HepG2 (cell line): ENCODE measurements around the gene CPNE5.

Source experiments
- CHCHD3 ChIP-seq: sonication (generic); formaldehyde crosslinking; IDR thresholded peaks from 2 replicates; pipeline ENCODE4 v1.8.0; 2022; ENCODE audit warnings: mild to moderate bottlenecking, missing genetic modification reagents, moderate library complexity
- NR3C1 ChIP-seq: sonication (generic); formaldehyde crosslinking; IDR thresholded peaks from 2 replicates; pipeline ENCODE4 v1.4.0; 2020; ENCODE audit warnings: missing genetic modification reagents
- REL ChIP-seq: sonication (generic); formaldehyde crosslinking; conservative IDR thresholded peaks from 2 replicates; pipeline ENCODE4 v1.8.0; 2022; ENCODE audit warnings: mild to moderate bottlenecking, missing genetic modification reagents, moderate library complexity
- REST ChIP-seq, 2 experiments: IDR thresholded peaks; 2 replicates each; pipeline ENCODE4 v1.6.1; 2011 to 2012; ENCODE audit warnings: low read length in 2 of 2, borderline replicate concordance in 1 of 2, low read depth in 1 of 2, mild to moderate bottlenecking in 1 of 2, moderate library complexity in 1 of 2
- TF ChIP-seq, protein P1 (sequence below): sonication (generic); formaldehyde crosslinking; IDR thresholded peaks from 2 replicates; pipeline ENCODE4 v1.5.0; 2020; ENCODE audit warnings: mild to moderate bottlenecking, missing genetic modification reagents, moderate library complexity
- TF ChIP-seq, protein P2 (sequence below): sonication (generic); formaldehyde crosslinking; IDR thresholded peaks from 2 replicates; pipeline ENCODE4 v1.8.1; 2023; ENCODE audit warnings: missing genetic modification reagents, inconsistent platforms, borderline replicate concordance

- TF ChIP-seq, protein P1, sequence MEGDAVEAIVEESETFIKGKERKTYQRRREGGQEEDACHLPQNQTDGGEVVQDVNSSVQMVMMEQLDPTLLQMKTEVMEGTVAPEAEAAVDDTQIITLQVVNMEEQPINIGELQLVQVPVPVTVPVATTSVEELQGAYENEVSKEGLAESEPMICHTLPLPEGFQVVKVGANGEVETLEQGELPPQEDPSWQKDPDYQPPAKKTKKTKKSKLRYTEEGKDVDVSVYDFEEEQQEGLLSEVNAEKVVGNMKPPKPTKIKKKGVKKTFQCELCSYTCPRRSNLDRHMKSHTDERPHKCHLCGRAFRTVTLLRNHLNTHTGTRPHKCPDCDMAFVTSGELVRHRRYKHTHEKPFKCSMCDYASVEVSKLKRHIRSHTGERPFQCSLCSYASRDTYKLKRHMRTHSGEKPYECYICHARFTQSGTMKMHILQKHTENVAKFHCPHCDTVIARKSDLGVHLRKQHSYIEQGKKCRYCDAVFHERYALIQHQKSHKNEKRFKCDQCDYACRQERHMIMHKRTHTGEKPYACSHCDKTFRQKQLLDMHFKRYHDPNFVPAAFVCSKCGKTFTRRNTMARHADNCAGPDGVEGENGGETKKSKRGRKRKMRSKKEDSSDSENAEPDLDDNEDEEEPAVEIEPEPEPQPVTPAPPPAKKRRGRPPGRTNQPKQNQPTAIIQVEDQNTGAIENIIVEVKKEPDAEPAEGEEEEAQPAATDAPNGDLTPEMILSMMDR (CRISPR knock-in tag): no peak
- TF ChIP-seq CHCHD3 (CRISPR knock-in tag): no peak
- TF ChIP-seq, protein P2, sequence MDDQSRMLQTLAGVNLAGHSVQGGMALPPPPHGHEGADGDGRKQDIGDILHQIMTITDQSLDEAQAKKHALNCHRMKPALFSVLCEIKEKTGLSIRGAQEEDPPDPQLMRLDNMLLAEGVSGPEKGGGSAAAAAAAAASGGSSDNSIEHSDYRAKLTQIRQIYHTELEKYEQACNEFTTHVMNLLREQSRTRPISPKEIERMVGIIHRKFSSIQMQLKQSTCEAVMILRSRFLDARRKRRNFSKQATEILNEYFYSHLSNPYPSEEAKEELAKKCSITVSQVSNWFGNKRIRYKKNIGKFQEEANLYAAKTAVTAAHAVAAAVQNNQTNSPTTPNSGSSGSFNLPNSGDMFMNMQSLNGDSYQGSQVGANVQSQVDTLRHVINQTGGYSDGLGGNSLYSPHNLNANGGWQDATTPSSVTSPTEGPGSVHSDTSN (CRISPR knock-in tag): no peak
- no peak for TF ChIP-seq NR3C1
- TF ChIP-seq REST (IDR thresholded peaks at IDR 0.05; ENCODE audit: borderline replicate concordance in 1 of 2, low read depth in 1 of 2, low read length in 2 of 2): no peak
- no peak for TF ChIP-seq REL (CRISPR knock-in tag)
Measured at GRCh38 chr6:36784376-36784636, 54.9 kb downstream of the CPNE5 start.
